GM18505 (cell line): Measurements from ENCODE around the gene TMEM212.
A peak's percentile ranks its signal among the peaks of the same experiment; 100 is the strongest.
"Not testable (repeated sequence)": the region's sequence is repeated elsewhere in the genome, so short reads cannot be mapped to it uniquely, and the experiment has no call there.

Experiments
- ATAC-seq: cut with Tn5 transposase; IDR thresholded peaks from one replicate; pipeline ENCODE4 v1.9.1; 2021; ENCODE audit not compliant: unreplicated experiment
- POLR2A ChIP-seq: IDR thresholded peaks from 4 replicates; pipeline ENCODE4 v1.6.1; 2011; ENCODE audit warnings: borderline replicate concordance; ENCODE audit not compliant: insufficient read depth, insufficient read length; ENCODE audit errors: extremely low read depth

Gene TMEM212

GRCh38 chr3:171807806-171808205, 35.3 kb upstream of the TMEM212 start:
- TF ChIP-seq POLR2A = no peak
- no peak for ATAC-seq

- no peak for TF ChIP-seq POLR2A
- ATAC-seq = peak; percentile 29
These were observed 33.6 kb upstream of the TMEM212 start for GRCh38 chr3:171809611-171809860.

- peak; percentile 56 for ATAC-seq
- peak; percentile 9 for TF ChIP-seq POLR2A
These were observed 33.1 kb upstream of the TMEM212 start, which contains the start of gene PLD1 for GRCh38 chr3:171809861-171810628. Gene PLD1 (minus strand): TSS chr3:171810483. CDS start chr3:171738051, 72,432 bp downstream.

DNA sequence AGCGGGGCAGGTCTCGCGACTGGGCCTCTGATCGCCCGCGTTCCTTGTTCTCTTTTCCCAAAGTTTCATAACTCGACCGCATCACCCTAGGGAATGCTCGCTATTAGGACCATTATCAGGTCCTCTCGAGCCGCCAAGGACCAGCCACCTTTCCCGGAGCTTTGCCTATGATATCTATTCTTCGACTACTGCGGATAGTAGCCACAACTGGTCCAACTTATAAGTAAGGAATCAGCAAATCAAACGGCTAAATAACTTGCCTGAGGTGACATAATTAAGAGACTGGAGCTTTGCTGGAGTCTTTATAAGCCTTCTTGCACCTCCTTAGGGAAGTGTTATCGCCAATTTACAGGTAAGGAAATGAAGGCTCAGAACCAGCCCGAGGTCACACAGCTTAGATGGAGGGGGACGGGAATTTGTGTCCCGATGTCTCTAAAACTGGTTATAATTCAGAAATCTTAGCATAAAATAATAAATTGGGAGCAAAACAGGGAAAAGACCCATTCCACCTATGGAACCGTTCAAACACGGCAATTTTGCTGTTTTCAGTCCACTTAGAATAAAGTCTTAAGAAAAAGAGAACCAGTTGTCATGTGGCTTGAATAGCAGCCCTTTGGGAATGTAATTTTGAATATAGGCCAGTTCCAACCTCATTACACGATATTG, 32.4 kb upstream of the TMEM212 start:
- TF ChIP-seq POLR2A = no peak
- ATAC-seq = no peak

DNA sequence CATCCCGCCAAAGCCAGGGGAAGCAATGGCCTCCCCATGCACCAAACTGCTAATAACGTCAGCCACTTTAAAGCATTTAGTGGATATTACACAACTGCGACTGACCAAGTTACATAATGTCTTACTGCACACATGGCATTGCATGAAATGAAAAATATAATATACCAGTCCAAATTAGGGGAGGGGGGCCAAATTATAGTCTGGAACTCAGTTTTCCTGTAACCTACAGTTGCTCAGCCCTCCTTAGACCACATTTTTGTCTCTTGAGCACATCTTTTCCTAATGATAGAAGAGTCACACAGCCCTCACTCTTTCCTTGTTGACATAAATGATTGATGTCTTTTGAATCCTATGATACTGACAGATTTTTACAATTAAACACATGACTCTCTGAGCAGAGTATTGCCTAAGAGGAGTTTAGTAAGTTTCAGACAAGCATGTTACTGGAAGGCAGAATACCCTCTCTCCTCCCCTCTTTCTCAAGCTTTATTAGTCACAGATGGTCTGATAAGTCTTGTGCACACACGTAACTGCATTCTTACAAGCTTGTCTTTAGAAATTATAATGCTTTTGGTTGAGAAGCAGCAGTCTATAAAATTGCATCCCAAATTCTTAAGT, 31.7 kb upstream of the TMEM212 start:
- ATAC-seq = no peak
- TF ChIP-seq POLR2A = no peak

GRCh38 chr3:171811913-171812335, 31.2 kb upstream of the TMEM212 start:
- no peak for TF ChIP-seq POLR2A
- no peak for ATAC-seq

GRCh38 chr3:171812811-171813210, 30.3 kb upstream of the TMEM212 start:
- no peak for TF ChIP-seq POLR2A
- no peak for ATAC-seq

DNA sequence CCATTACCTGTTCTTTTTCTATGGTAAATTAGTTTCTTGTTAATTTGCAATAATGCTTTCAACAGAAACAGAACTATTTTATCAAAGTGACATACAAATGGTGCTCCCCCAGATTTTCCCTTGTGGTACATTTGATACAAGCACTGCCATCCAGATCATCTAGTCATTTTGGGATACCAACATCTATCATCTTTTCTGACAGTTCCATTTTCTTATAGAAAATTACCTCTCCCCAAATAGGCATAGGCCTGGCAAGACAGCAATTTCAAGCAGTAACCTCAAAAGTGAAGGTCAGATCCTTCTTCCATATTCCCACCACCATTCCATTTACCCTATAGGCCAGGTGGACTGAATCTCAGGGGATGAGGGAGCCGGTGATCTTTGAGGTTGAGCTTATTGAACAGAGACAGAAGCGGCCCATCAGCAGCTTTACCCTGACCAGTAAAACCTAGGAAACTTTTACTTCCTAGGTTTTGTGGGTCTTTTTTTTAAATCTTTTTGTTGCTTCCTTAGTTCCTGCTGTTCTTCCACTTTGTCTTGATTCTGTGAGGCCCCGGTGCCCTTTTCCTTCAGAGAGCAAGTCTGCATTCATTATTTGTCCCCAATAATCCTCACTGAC, 29.8 kb upstream of the TMEM212 start:
- ATAC-seq = no peak
- TF ChIP-seq POLR2A = no peak

GRCh38 chr3:171813897-171814460, 29.2 kb upstream of the TMEM212 start:
- TF ChIP-seq POLR2A = no peak
- no peak for ATAC-seq

GRCh38 chr3:171814662-171815061, 28.5 kb upstream of the TMEM212 start:
- not testable (repeated sequence) for ATAC-seq

GRCh38 chr3:171815973-171816595, 27.1 kb upstream of the TMEM212 start:
- TF ChIP-seq POLR2A = no peak
- no peak for ATAC-seq

DNA sequence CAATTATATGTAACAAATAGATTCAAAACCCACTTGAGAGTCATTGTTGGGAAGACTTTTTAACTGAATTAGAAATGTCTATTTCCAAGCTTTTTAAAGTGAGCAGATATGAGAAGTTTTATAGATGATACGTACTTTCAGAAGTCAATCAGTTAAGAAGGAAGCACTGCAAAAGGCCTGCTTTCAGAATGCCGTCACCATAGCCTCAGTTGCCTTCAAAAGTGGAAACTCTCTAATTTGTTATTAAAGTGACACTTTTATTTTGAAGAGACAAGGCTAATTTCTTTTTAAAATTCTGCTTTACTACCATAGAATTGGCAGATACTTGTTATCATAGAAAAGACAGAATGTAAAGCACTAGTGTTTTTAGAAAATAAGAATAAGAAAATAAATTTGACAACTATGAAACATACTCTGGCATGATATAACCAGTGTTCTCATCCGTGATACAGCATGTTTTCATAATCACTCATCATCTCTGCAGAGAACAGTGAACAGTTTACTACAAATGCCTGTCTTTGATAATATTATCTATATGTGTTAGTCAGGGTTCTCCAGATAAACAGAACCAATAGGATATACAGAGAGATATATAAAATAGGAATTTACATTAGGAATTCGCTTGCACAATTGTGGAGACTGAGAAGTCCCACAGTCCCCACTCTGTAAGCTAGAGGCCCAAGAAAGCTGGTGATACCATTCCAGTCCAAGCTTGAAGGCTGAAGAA, 25.9 kb upstream of the TMEM212 start:
- no peak for ATAC-seq
- TF ChIP-seq POLR2A = no peak
